ENCODE measurements around the gene LIPM.

The LIPM gene

GRCh38 chr10:88840881-88841280 is 38.4 kb downstream of the LIPM start:
- H3K4me3 Mint-ChIP-seq, result no peak overlapping the region
- H3K27ac Mint-ChIP-seq, result no peak overlapping the region
- no peaks in the 10 kb centered on the region for H3K36me3 Mint-ChIP-seq (ENCODE audit: low read depth)
- H3K27me3 Mint-ChIP-seq, result peaks cover 6% of the 10 kb centered on the region
- H3K4me1 Mint-ChIP-seq (ENCODE audit: low read depth), result peaks cover 25% of the 10 kb centered on the region
- no peaks in the 10 kb centered on the region for H3K9me3 Mint-ChIP-seq

GRCh38 chr10:88841316-88842111 is 39.0 kb downstream of the LIPM start:
- H3K36me3 Mint-ChIP-seq (ENCODE audit: low read depth), result no peaks in the 10 kb centered on the region
- peaks cover 25% of the 10 kb centered on the region for H3K4me1 Mint-ChIP-seq (ENCODE audit: low read depth)
- peaks cover 6% of the 10 kb centered on the region for H3K27me3 Mint-ChIP-seq
- H3K4me3 Mint-ChIP-seq, result no peak overlapping the region
- H3K9me3 Mint-ChIP-seq, result no peaks in the 10 kb centered on the region
- no peak overlapping the region for H3K27ac Mint-ChIP-seq

- Mint-ChIP-seq H3K36me3 (ENCODE audit: low read depth) (no peaks in the 10 kb centered on the region), H3K27ac (no peak overlapping the region)
These were observed 40.6 kb downstream of the LIPM start for GRCh38 chr10:88843171-88843570.

GRCh38 chr10:88848499-88848898 is 46.0 kb downstream of the LIPM start:
- Mint-ChIP-seq H3K9me3 (no peaks in the 10 kb centered on the region), H3K27ac (peak overlapping the region; percentile 59), H3K4me3 (peak overlapping the region; percentile 44), H3K36me3 (ENCODE audit: low read depth) (no peaks in the 10 kb centered on the region), H3K4me1 (ENCODE audit: low read depth) (peaks cover 25% of the 10 kb centered on the region), H3K27me3 (peaks cover 9% of the 10 kb centered on the region)

More at GRCh38 chr10:88843171-88843570, 40.6 kb downstream of the LIPM start:
- Mint-ChIP-seq H3K4me1 (ENCODE audit: low read depth) (peaks cover 26% of the 10 kb centered on the region), H3K4me3 (no peak overlapping the region), H3K27me3 (peaks cover 6% of the 10 kb centered on the region), H3K9me3 (no peaks in the 10 kb centered on the region)

GRCh38 chr10:88849234-88849633 is 46.7 kb downstream of the LIPM start:
- peaks cover 6% of the 10 kb centered on the region for H3K27me3 Mint-ChIP-seq
- H3K36me3 Mint-ChIP-seq (ENCODE audit: low read depth), result no peaks in the 10 kb centered on the region
- H3K4me3 Mint-ChIP-seq, result no peak overlapping the region
- H3K9me3 Mint-ChIP-seq, result no peaks in the 10 kb centered on the region
- H3K27ac Mint-ChIP-seq, result peak overlapping the region; percentile 59
- peaks cover 27% of the 10 kb centered on the region for H3K4me1 Mint-ChIP-seq (ENCODE audit: low read depth)

- Mint-ChIP-seq H3K4me1 (ENCODE audit: low read depth) (peaks cover 27% of the 10 kb centered on the region), H3K9me3 (no peaks in the 10 kb centered on the region), H3K27ac (no peak overlapping the region), H3K4me3 (no peak overlapping the region), H3K27me3 (peaks cover 6% of the 10 kb centered on the region), H3K36me3 (ENCODE audit: low read depth) (no peaks in the 10 kb centered on the region)
These were observed 48.2 kb downstream of the LIPM start for GRCh38 chr10:88850712-88851111.

GRCh38 chr10:88851706-88852105 is 49.2 kb downstream of the LIPM start, which contains the start of gene ANKRD22:
ANKRD22 (minus strand) TSS chr10:88851844; CDS start chr10:88851607, 237 bp downstream.
- H3K9me3 Mint-ChIP-seq, result no peaks in the 10 kb centered on the region
- H3K36me3 Mint-ChIP-seq (ENCODE audit: low read depth), result no peaks in the 10 kb centered on the region
- no peak within 1 kb of the TSS for H3K27ac Mint-ChIP-seq
- H3K4me1 Mint-ChIP-seq (ENCODE audit: low read depth), result peaks cover 27% of the 10 kb centered on the region
- peaks cover 6% of the 10 kb centered on the region for H3K27me3 Mint-ChIP-seq
- H3K4me3 Mint-ChIP-seq, result no peak within 1 kb of the TSS

GRCh38 chr10:88852327-88852726 is 49.8 kb downstream of the LIPM start:
- H3K4me1 Mint-ChIP-seq (ENCODE audit: low read depth), result peaks cover 27% of the 10 kb centered on the region
- no peaks in the 10 kb centered on the region for H3K36me3 Mint-ChIP-seq (ENCODE audit: low read depth)
- H3K9me3 Mint-ChIP-seq, result no peaks in the 10 kb centered on the region
- no peak overlapping the region for H3K4me3 Mint-ChIP-seq
- peaks cover 6% of the 10 kb centered on the region for H3K27me3 Mint-ChIP-seq
- H3K27ac Mint-ChIP-seq, result no peak overlapping the region

GRCh38 chr10:88853155-88853881 is 50.8 kb downstream of the LIPM start:
- Mint-ChIP-seq H3K27me3 (peaks cover 6% of the 10 kb centered on the region), H3K4me1 (ENCODE audit: low read depth) (peaks cover 28% of the 10 kb centered on the region), H3K27ac (no peak overlapping the region), H3K36me3 (ENCODE audit: low read depth) (no peaks in the 10 kb centered on the region), H3K9me3 (no peaks in the 10 kb centered on the region), H3K4me3 (no peak overlapping the region)

GRCh38 chr10:88854684-88855083 is 52.2 kb downstream of the LIPM start:
- no peaks in the 10 kb centered on the region for H3K36me3 Mint-ChIP-seq (ENCODE audit: low read depth)
- no peaks in the 10 kb centered on the region for H3K9me3 Mint-ChIP-seq
- peaks cover 6% of the 10 kb centered on the region for H3K27me3 Mint-ChIP-seq
- peaks cover 24% of the 10 kb centered on the region for H3K4me1 Mint-ChIP-seq (ENCODE audit: low read depth)
- H3K27ac Mint-ChIP-seq, result no peak overlapping the region
- H3K4me3 Mint-ChIP-seq, result no peak overlapping the region

- Mint-ChIP-seq H3K27me3 (peaks cover 9% of the 10 kb centered on the region), H3K36me3 (ENCODE audit: low read depth) (no peaks in the 10 kb centered on the region), H3K4me3 (no peak overlapping the region), H3K4me1 (ENCODE audit: low read depth) (peaks cover 29% of the 10 kb centered on the region), H3K27ac (no peak overlapping the region), H3K9me3 (no peaks in the 10 kb centered on the region)
These were observed 55.3 kb downstream of the LIPM start for GRCh38 chr10:88857831-88858230.

- Mint-ChIP-seq H3K27me3 (peaks cover 10% of the 10 kb centered on the region), H3K36me3 (ENCODE audit: low read depth) (no peaks in the 10 kb centered on the region), H3K27ac (no peak overlapping the region), H3K4me3 (no peak overlapping the region), H3K9me3 (no peaks in the 10 kb centered on the region), H3K4me1 (ENCODE audit: low read depth) (peaks cover 26% of the 10 kb centered on the region)
These were observed 56.0 kb downstream of the LIPM start for GRCh38 chr10:88858491-88858890.

GRCh38 chr10:88861036-88861435 is 58.5 kb downstream of the LIPM start:
- Mint-ChIP-seq H3K4me1 (ENCODE audit: low read depth) (peaks cover 23% of the 10 kb centered on the region), H3K27me3 (peaks cover 12% of the 10 kb centered on the region), H3K36me3 (ENCODE audit: low read depth) (no peaks in the 10 kb centered on the region), H3K9me3 (no peaks in the 10 kb centered on the region), H3K4me3 (no peak overlapping the region), H3K27ac (no peak overlapping the region)

GRCh38 chr10:88865281-88865876 is 62.8 kb downstream of the LIPM start:
- Mint-ChIP-seq H3K4me3 (no peak overlapping the region), H3K4me1 (ENCODE audit: low read depth) (peaks cover 5% of the 10 kb centered on the region), H3K27me3 (peaks cover 12% of the 10 kb centered on the region), H3K36me3 (ENCODE audit: low read depth) (no peaks in the 10 kb centered on the region), H3K27ac (no peak overlapping the region), H3K9me3 (no peaks in the 10 kb centered on the region)

- no peak overlapping the region for H3K4me3 Mint-ChIP-seq
- no peaks in the 10 kb centered on the region for H3K36me3 Mint-ChIP-seq (ENCODE audit: low read depth)
- no peaks in the 10 kb centered on the region for H3K4me1 Mint-ChIP-seq (ENCODE audit: low read depth)
- H3K27me3 Mint-ChIP-seq, result peaks cover 12% of the 10 kb centered on the region
- no peaks in the 10 kb centered on the region for H3K9me3 Mint-ChIP-seq
- H3K27ac Mint-ChIP-seq, result no peak overlapping the region
These were observed 63.9 kb downstream of the LIPM start for GRCh38 chr10:88866454-88866853.
